BE2C (cell line): ENCODE data around the gene PIK3R6.

ENCODE experiments used
- DNase-seq: peaks from one replicate; pipeline ENCODE4 v3.0.0-alpha.2; 2020
- H3K27me3 ChIP-seq: fragments of 250-450 bp; sonication (Bioruptor Pico); 2 replicates; pipeline ENCODE4 v1.5.1; 2020; ENCODE audit warnings: mild to moderate bottlenecking
- H3K36me3 ChIP-seq: fragments of 250-450 bp; sonication (Bioruptor Pico); 2 replicates; pipeline ENCODE4 v1.5.1; 2020; ENCODE audit warnings: mild to moderate bottlenecking
- H3K4me1 ChIP-seq: fragments of 250-450 bp; sonication (Bioruptor Pico); 2 replicates; pipeline ENCODE4 v1.5.1; 2020
- H3K4me3 ChIP-seq: 2 replicates; pipeline ENCODE4 v1.5.1; 2011; ENCODE audit warnings: low read depth, low read length
- H3K9me3 ChIP-seq: fragments of 250-450 bp; sonication (Bioruptor Pico); 2 replicates; pipeline ENCODE4 v1.5.1; 2020
- TF ChIP-seq, protein P1 (sequence below): IDR thresholded peaks from 2 replicates; pipeline ENCODE4 v1.5.1; 2012; ENCODE audit warnings: mild to moderate bottlenecking, low read depth, low read length

The PIK3R6 gene

DNA sequence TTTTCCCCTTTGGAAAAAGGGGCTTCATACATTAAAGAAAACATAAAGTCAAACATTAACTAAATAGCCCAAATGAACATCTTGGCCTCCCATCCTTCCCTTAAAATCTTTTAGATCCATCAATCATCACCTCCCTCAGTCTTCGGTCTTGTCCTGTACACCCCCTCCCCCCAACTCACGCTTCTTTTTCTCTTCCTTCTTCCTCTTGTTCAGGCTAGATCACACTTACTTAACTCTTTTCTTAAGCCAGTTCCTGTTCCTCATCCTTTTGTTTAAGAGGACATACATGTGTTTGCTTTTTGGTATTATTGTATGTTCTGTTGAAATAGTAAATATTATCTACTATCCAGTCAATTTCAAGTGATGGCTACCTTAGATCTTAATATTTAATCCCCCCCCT lies 73.8 kb downstream of the PIK3R6 start:
- no peak for DNase-seq
- Histone ChIP-seq H3K36me3 (no peaks in the 10 kb centered on the region), H3K9me3 (no peaks in the 10 kb centered on the region), H3K4me1 (no peaks in the 10 kb centered on the region), H3K27me3 (no peaks in the 10 kb centered on the region), H3K4me3 (no peak overlapping the region)
- TF ChIP-seq, protein P1, sequence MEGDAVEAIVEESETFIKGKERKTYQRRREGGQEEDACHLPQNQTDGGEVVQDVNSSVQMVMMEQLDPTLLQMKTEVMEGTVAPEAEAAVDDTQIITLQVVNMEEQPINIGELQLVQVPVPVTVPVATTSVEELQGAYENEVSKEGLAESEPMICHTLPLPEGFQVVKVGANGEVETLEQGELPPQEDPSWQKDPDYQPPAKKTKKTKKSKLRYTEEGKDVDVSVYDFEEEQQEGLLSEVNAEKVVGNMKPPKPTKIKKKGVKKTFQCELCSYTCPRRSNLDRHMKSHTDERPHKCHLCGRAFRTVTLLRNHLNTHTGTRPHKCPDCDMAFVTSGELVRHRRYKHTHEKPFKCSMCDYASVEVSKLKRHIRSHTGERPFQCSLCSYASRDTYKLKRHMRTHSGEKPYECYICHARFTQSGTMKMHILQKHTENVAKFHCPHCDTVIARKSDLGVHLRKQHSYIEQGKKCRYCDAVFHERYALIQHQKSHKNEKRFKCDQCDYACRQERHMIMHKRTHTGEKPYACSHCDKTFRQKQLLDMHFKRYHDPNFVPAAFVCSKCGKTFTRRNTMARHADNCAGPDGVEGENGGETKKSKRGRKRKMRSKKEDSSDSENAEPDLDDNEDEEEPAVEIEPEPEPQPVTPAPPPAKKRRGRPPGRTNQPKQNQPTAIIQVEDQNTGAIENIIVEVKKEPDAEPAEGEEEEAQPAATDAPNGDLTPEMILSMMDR, result no peak

DNA sequence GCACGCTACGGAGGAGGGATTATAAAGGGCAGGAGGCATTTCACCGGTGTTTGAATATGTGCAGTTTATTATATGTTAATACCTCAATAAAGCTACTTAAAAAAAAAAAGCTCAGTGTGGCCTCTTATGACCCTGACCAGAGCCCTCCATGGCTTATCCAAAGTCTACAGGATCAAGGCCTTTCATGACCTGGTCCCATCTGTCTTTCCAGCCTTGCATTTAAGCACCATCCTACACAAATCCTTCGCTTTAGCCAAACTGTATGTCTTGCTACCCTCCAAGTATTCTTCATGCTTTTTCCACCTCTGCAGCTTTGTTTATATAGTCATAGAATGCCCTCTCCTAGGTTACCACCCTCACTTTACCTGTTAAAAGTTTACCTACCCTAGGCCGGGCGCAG lies 74.8 kb downstream of the PIK3R6 start:
- Histone ChIP-seq H3K27me3 (no peaks in the 10 kb centered on the region), H3K36me3 (no peaks in the 10 kb centered on the region), H3K9me3 (no peaks in the 10 kb centered on the region), H3K4me1 (no peaks in the 10 kb centered on the region), H3K4me3 (no peak overlapping the region)
- TF ChIP-seq, protein P1, result no peak
- DNase-seq, result no peak

DNA sequence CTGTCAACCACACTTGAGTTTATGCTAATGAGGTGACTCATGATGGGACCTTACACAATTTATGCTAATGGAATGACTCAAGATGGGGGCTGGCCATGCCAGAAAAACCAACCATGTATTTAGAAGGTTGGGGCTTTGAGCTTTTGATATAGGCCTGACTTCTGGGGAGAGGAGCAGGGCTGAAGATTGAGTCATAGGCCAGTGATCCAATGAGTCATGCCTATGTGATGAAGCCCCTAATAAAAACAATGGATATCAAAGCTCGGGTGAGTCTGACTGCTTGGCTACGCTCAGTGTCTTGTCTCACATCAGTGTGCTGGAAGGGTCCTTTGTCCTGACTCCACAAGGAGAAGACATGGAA lies 75.6 kb downstream of the PIK3R6 start:
- Histone ChIP-seq H3K27me3 (no peaks in the 10 kb centered on the region), H3K9me3 (no peaks in the 10 kb centered on the region), H3K36me3 (no peaks in the 10 kb centered on the region), H3K4me3 (no peak overlapping the region), H3K4me1 (no peaks in the 10 kb centered on the region)
- TF ChIP-seq, protein P1, result no peak
- DNase-seq, result no peak

DNA sequence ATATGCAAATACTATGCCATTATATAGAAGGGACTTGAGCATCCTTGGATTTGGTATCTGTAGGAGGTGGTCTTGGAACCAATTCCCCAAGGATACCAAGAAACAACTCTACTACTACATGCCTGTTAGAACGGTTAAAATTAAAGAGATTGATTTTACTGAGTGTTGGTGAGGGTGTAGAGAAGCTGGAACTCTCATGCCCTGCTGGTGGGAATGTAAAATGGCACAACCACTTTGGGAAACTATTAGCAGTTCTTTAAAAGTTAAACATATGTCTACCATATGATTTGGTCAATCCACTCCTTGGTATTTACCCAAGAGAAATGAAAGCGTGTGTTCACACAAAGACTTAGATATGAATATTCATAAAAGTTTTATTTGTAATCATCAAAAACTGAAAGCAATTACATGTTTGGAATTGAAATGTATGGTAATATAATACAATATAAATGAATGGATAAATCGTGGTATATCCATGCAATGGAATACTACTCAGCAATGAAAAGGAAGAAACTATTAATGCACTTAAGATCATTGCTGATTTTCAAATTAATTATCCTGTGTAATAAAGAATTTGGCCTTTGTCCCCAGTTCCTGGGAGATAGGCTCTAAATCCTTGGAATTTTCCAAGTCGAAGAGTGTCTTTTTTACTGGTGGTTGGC lies 76.1 kb downstream of the PIK3R6 start:
- Histone ChIP-seq H3K4me3 (no peak overlapping the region), H3K36me3 (no peaks in the 10 kb centered on the region), H3K9me3 (no peaks in the 10 kb centered on the region), H3K27me3 (no peaks in the 10 kb centered on the region), H3K4me1 (no peaks in the 10 kb centered on the region)
- TF ChIP-seq, protein P1, result 0 out of 2 replicates have a peak, but pooled peaks have one; percentile 5
- no peak for DNase-seq

DNA sequence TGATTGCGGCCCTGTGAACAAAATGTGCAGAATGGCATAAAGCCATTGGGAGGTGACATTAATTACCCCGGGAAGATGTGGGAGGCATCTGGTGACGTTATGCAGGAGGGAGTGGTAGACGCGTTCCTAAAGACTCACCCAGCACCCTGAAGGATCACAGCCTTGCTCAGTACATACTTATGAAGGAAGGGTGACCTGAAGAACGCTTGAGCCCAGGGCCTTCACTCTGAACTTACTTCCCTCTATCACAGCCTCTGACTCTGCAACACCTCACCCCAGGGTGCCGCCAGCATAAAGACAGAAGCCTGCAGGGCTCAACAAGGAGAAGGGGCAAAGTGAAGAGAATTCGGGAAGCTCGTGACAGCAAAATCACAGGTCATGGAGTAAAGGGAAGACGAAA lies 77.7 kb downstream of the PIK3R6 start:
- TF ChIP-seq, protein P1, result no peak

DNA sequence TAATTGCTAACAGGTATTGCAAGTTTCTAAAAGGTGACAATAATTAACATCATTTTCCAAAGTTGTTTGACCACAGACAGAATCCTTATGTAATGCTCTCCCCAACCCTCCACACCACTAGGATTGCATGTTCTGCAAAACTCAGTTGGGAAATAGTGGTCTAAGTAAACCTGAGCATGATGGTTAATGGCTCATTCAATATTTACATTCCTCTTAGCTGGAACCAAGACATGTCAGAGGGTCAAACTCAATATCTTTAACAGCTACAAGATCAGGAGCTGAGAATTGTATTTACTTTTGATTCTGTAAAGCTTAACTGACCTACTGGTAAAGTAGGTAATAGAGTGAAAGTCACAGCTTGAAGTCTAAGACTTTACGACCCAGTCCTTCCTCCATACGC lies 78.5 kb downstream of the PIK3R6 start:
- no peaks in the 10 kb centered on the region for H3K9me3 ChIP-seq
- no peaks in the 10 kb centered on the region for H3K36me3 ChIP-seq
- no peak overlapping the region for H3K4me3 ChIP-seq
- H3K27me3 ChIP-seq, result no peaks in the 10 kb centered on the region
- no peaks in the 10 kb centered on the region for H3K4me1 ChIP-seq
- TF ChIP-seq, protein P1, result no peak
- DNase-seq, result no peak

More for the DNA sequence above, 77.7 kb downstream of the PIK3R6 start:
- Histone ChIP-seq H3K36me3 (no peaks in the 10 kb centered on the region), H3K9me3 (no peaks in the 10 kb centered on the region), H3K4me3 (no peak overlapping the region), H3K4me1 (no peaks in the 10 kb centered on the region), H3K27me3 (no peaks in the 10 kb centered on the region)
- no peak for DNase-seq
